ENCODE measurements around the gene PALD1. TPM values are rescaled to one million over a fixed set of nuclear protein-coding genes. Genes with fewer than 3 reads are reported as not detected.

PALD1 gene
- polyA plus RNA-seq, 1 donor from 2014 or later: 0.08 TPM

DNA sequence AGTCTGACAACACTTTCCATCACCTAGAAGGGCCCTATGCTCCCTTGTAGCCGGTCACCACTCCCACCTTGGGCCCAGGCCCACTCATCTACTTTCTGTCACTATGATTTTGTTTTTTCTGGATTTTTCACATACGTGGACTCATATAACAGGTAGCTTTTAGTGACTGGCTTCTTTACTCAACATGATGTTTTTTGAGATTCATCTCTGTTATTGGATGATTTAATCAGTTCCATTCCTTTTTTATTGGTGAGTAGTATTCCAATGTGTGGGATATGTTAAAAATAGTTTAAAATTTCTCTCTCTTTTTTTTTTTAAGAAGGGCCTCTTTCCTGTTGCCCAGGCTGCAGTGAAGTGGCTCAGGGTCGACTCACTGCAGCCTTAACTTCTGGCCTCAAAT, 9.3 kb downstream of the PALD1 start:
- H3K27me3 Mint-ChIP-seq: no peaks in the 10 kb centered on the region
- no peaks in the 10 kb centered on the region for H3K9me3 Mint-ChIP-seq
- H3K4me3 Mint-ChIP-seq: no peak overlapping the region
- no peak overlapping the region for H3K27ac Mint-ChIP-seq
- peaks cover 26 to 34% (median 26%) of the 10 kb centered on the region in 3 donors for H3K4me1 Mint-ChIP-seq
- H3K36me3 Mint-ChIP-seq: no peaks in the 10 kb centered on the region

- no peaks in the 10 kb centered on the region for H3K27me3 Mint-ChIP-seq
- H3K4me1 Mint-ChIP-seq: peaks cover 47 to 54% (median 49%) of the 10 kb centered on the region in 3 donors
- H3K4me3 Mint-ChIP-seq: peak overlapping the region in 3 of 4 donors; percentile 56 to 76 (median 67)
- H3K36me3 Mint-ChIP-seq: no peaks in the 10 kb centered on the region
- H3K9me3 Mint-ChIP-seq: no peaks in the 10 kb centered on the region
- H3K27ac Mint-ChIP-seq: peak overlapping the region; percentile 80 to 95 (median 94)
Observed at GRCh38 chr10:70490142-70490541, 11.6 kb downstream of the PALD1 start.

DNA sequence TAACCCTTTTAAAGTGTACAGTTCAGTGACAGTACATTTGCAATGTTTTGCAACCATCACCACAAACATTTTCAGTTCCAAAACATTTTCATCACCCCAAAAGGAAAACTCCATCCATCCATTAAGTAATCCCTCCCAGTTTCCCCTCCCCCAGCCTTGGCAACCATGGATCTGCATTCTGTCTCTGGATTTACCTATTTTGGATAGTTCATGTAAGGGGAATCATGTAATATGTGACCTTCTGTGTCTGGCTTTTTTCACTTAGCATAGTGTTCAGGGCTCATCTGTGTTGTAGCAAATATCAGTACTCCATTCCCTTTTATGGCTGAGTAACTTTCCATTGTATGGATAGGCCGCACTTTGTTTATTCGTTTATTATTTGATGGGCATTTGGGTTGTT, 13.0 kb downstream of the PALD1 start:
- H3K36me3 Mint-ChIP-seq: no peaks in the 10 kb centered on the region
- H3K27ac Mint-ChIP-seq: peak overlapping the region in 2 of 3 donors; percentile 94 to 95
- no peak overlapping the region for H3K4me3 Mint-ChIP-seq
- no peaks in the 10 kb centered on the region for H3K27me3 Mint-ChIP-seq
- peaks cover 51 to 61% (median 54%) of the 10 kb centered on the region in 3 donors for H3K4me1 Mint-ChIP-seq
- no peaks in the 10 kb centered on the region for H3K9me3 Mint-ChIP-seq

DNA sequence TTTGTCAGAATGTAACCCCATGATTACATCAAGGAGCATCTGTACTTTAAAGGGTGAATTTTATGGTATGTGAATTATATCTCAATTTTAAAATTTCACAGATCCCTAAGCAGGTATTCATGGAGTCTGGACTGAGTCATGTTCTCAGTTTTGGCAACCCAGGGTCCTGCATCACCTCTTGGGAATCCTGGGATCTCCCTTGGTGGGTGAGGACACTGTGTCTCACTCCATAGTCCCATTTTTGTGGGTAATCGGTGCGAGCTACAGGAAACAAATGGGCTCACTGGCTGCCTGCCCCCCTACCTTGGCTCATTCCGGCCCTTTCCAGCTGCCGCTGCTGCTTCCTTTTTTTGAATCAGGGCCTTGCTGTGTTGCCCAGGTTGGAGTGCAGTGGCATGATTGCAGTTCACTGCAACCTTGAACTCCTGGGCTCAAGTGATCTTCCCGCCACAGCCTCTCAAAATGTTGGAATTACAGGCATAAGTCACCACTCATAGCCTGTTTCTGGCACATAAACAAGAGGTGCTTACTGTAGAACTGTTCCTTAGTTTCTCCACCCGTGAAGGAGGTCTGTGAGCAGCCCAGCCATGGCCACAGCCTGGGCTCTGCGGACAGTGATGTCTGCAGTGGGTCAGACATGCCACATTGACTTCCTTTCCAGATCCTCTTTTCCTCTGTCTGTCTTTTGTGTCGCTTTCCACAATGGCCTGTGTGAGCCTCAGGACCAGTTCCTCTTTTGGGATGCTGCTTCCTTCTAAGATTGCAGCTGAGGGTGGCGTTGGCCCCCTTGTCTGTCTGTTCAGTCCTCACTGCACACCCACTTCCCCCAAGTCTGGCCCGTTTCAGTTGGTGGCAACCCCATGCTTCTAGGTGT, 14.5 kb downstream of the PALD1 start:
- peaks cover 51 to 61% (median 56%) of the 10 kb centered on the region in 3 donors for H3K4me1 Mint-ChIP-seq
- peak overlapping the region; percentile 96 to 97 (median 96) for H3K27ac Mint-ChIP-seq
- no peaks in the 10 kb centered on the region for H3K27me3 Mint-ChIP-seq
- peaks cover 2% of the 10 kb centered on the region for H3K36me3 Mint-ChIP-seq
- peak overlapping the region; percentile 31 to 92 (median 85) for H3K4me3 Mint-ChIP-seq
- no peaks in the 10 kb centered on the region for H3K9me3 Mint-ChIP-seq

GRCh38 chr10:70493660-70494234, 15.2 kb downstream of the PALD1 start:
- peaks cover 51 to 58% (median 54%) of the 10 kb centered on the region in 3 donors for H3K4me1 Mint-ChIP-seq
- no peaks in the 10 kb centered on the region for H3K9me3 Mint-ChIP-seq
- H3K4me3 Mint-ChIP-seq: peak overlapping the region; percentile 31 to 92 (median 85)
- peak overlapping the region; percentile 96 to 97 (median 96) for H3K27ac Mint-ChIP-seq
- peaks cover 2% of the 10 kb centered on the region for H3K36me3 Mint-ChIP-seq
- no peaks in the 10 kb centered on the region for H3K27me3 Mint-ChIP-seq

GRCh38 chr10:70494536-70494935, 16.0 kb downstream of the PALD1 start:
- peaks cover 50 to 59% (median 56%) of the 10 kb centered on the region in 3 donors for H3K4me1 Mint-ChIP-seq
- H3K36me3 Mint-ChIP-seq: peaks cover 2% of the 10 kb centered on the region

DNA sequence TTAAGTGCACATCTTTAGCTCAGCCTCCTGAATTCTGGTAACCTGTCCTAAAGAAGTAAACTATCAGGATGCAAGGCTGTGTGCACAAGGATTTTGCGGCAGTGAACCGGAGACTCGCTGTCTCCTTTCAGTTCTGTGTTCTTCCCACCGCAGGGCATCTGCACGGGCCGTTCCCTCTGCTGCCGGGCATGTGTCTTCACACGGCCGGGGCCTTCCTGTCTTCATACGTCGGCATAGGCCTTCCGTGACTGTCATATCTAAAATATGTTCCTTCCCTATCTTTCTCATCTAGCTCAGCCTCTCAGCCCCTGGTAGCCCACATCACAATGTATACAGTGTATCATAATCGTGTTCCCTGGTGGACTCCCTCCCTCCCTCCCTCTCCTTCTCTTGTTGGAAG, 16.4 kb downstream of the PALD1 start:
- Mint-ChIP-seq H3K4me1 (peaks cover 52 to 61% (median 56%) of the 10 kb centered on the region in 3 donors), H3K4me3 (peak overlapping the region; percentile 22 to 92 (median 80)), H3K27me3 (no peaks in the 10 kb centered on the region), H3K9me3 (no peaks in the 10 kb centered on the region), H3K36me3 (peaks cover 2% of the 10 kb centered on the region), H3K27ac (peak overlapping the region; percentile 96 to 97 (median 96))

More at GRCh38 chr10:70494536-70494935, 16.0 kb downstream of the PALD1 start:
- Mint-ChIP-seq H3K27me3 (no peaks in the 10 kb centered on the region), H3K4me3 (peak overlapping the region; percentile 22 to 92 (median 82)), H3K9me3 (no peaks in the 10 kb centered on the region), H3K27ac (peak overlapping the region; percentile 96 to 97 (median 96))

DNA sequence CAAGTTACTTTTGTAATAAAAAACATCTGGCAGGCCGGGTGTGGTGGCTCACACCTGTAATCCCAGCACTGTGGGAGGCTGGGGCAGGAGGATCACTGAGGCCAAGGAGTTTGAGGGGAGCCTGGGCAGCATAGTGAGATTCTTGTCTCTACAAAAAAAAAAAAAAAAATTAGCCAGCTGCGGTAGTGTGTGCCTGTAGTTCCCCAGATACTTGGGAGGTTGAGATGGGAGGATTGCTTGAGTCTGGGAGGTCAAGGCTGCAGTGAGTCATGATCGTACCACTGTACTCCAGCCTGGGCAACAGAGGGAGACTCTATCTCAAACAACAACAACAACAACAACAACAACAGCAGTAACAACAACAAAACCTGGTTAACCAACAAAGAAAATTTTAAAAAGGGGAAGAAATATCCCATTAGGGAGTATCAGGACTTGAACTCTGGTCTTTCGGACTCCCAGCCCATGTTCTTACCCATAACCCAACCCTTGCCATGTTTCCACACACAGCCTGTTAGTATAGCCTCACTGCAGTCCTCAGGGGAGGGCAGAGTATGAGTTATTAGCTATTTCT, 17.2 kb downstream of the PALD1 start:
- H3K4me3 Mint-ChIP-seq: peak overlapping the region in 1 of 4 donors; percentile 92
- peaks cover 2% of the 10 kb centered on the region for H3K36me3 Mint-ChIP-seq
- no peaks in the 10 kb centered on the region for H3K9me3 Mint-ChIP-seq
- peaks cover 45 to 59% (median 53%) of the 10 kb centered on the region in 3 donors for H3K4me1 Mint-ChIP-seq
- no peaks in the 10 kb centered on the region for H3K27me3 Mint-ChIP-seq
- H3K27ac Mint-ChIP-seq: peak overlapping the region; percentile 96 to 97 (median 96)

DNA sequence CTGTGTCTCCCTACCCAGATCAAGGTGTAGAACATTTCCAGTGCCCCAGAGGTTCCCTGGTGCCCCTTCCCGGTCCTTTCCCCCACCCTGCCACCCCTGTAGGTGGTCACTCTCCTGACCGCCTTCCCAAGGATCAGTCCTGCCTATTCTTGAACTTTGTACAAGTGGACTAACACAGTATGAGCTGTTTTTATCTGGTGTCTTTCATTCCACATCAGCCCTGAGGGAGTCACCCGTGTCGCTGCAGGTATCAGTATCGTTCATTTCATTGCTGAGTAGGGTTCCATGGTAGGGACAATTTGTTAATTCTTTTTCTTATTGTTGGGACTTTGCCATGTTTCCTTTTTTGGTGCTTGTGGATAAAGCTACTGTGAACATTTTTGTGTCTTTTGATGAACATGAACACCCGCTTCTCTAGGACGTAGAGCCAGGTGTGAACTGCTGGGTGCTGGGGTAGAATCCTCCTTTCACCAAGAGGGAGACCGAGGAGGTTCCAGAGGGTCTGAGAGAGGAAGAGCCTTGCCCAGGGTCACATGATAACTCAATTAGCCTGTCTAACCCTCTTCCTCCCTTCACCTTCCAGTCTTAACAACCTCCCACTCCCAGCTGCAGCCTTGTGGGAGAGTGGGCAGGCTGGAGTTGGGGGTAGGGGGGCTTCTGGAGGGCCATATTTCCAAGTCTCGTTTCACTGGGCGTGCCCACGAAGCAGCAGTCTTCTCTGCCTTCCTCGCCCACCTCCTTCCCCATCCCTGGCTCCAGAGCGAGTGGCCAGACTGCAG, 18.0 kb downstream of the PALD1 start:
- Mint-ChIP-seq H3K27me3 (no peaks in the 10 kb centered on the region), H3K4me3 (no peak overlapping the region), H3K9me3 (no peaks in the 10 kb centered on the region), H3K4me1 (peaks cover 37 to 52% (median 47%) of the 10 kb centered on the region in 3 donors), H3K27ac (peak overlapping the region; percentile 14 to 96 (median 46)), H3K36me3 (peaks cover 2% of the 10 kb centered on the region)

DNA sequence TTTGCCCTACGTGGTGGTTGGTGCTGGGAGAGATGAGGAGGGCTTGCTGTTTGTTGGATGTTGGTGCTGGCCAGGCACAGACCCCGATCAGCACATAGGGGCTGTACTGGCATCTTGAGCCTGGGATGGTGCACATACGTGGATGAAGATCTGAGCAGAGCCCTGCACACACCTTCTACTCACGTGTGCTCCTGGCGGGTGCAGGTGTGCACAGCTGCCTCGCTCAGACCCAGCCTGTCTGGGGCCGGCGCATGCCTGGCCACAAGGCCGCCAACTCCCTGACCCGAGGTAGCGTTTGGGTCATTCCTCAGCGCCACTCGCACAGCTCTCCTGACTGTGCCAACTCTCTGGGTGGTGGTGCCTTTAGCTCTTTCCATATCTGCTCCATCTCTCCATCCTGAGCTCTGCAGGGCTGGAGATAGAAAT, 18.6 kb downstream of the PALD1 start:
- Mint-ChIP-seq H3K4me1 (peaks cover 32 to 47% (median 44%) of the 10 kb centered on the region in 3 donors), H3K27ac (no peak overlapping the region)

GRCh38 chr10:70498970-70499835, 20.6 kb downstream of the PALD1 start:
- peak overlapping the region in 2 of 3 donors; percentile 38 to 83 for H3K27ac Mint-ChIP-seq
- H3K27me3 Mint-ChIP-seq: no peaks in the 10 kb centered on the region
- H3K4me3 Mint-ChIP-seq: peak overlapping the region in 1 of 4 donors; percentile 19
- no peaks in the 10 kb centered on the region for H3K9me3 Mint-ChIP-seq
- peaks cover 2% of the 10 kb centered on the region for H3K36me3 Mint-ChIP-seq
- H3K4me1 Mint-ChIP-seq: peaks cover 19 to 33% (median 32%) of the 10 kb centered on the region in 3 donors

More for the DNA sequence above, 18.6 kb downstream of the PALD1 start:
- Mint-ChIP-seq H3K36me3 (peaks cover 2% of the 10 kb centered on the region), H3K4me3 (no peak overlapping the region), H3K27me3 (no peaks in the 10 kb centered on the region), H3K9me3 (no peaks in the 10 kb centered on the region)

DNA sequence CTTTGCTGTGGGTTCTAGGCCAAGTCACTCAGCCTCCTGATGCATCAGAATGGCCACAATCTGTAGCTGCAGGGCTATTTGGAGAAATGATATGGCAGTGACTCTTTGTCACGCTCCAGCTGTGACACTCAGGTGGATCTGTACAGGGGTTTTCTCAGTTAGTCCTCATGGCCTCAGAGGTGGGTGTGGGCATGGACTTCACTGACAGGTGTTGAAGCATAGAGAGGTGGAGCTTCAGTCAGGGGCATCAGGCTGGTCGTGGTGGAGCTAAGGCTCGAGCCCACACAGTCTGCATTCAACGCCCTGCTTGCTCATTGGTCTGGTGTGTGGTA, 21.2 kb downstream of the PALD1 start:
- no peaks in the 10 kb centered on the region for H3K9me3 Mint-ChIP-seq
- peak overlapping the region in 2 of 4 donors; percentile 51 to 55 for H3K4me3 Mint-ChIP-seq
- no peaks in the 10 kb centered on the region for H3K27me3 Mint-ChIP-seq
- peaks cover 13 to 27% (median 26%) of the 10 kb centered on the region in 3 donors for H3K4me1 Mint-ChIP-seq
- peak overlapping the region in 2 of 3 donors; percentile 38 to 83 for H3K27ac Mint-ChIP-seq
- H3K36me3 Mint-ChIP-seq: peaks cover 2% of the 10 kb centered on the region

GRCh38 chr10:70500368-70500767, 21.8 kb downstream of the PALD1 start:
- H3K4me1 Mint-ChIP-seq: peaks cover 8 to 22% (median 21%) of the 10 kb centered on the region in 3 donors
- H3K9me3 Mint-ChIP-seq: no peaks in the 10 kb centered on the region
- peaks cover 2% of the 10 kb centered on the region for H3K36me3 Mint-ChIP-seq
- H3K4me3 Mint-ChIP-seq: peak overlapping the region in 1 of 4 donors; percentile 43
- no peaks in the 10 kb centered on the region for H3K27me3 Mint-ChIP-seq
- H3K27ac Mint-ChIP-seq: peak overlapping the region in 1 of 3 donors; percentile 36
